ENCODE results near the gene CDH22.

Gene CDH22

DNA sequence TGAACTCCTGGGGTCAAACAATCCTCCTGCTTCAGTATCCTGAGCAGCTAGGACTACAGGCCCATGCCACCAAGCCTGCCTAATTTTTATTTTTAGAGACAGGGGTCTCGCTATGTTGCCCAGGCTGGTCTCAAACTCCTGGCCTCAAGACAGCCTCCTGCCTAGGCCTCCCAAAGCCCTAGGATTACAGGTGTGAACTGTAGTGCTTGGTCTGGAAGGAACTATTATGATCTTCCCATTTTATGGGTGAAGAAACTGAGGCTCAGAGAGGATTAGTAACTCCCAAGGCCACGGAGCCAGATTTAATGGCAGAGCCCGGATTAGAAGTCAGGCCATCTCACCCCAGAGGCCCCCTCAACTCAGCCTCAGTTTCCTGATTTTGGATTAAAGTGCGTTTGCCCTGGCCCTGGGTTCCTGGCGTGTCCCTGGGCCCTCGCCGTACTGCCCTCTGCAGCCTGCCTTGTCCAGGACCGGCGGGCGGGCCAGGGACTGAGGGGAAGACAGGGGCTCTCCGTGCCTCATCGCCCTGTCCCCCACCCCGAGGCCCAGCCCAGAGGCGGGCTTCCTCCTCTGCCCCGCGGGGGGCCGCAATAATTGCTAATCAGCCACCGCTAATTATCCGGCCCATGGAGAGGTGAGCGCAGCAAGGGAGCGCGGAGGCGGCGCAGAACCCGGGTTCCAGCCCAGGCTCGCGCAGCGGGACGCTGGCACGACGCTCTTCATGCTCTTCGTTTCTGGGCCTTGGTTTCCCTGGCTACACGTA lies 155.3 kb downstream of the CDH22 start:
- TF ChIP-seq, protein P1, sequence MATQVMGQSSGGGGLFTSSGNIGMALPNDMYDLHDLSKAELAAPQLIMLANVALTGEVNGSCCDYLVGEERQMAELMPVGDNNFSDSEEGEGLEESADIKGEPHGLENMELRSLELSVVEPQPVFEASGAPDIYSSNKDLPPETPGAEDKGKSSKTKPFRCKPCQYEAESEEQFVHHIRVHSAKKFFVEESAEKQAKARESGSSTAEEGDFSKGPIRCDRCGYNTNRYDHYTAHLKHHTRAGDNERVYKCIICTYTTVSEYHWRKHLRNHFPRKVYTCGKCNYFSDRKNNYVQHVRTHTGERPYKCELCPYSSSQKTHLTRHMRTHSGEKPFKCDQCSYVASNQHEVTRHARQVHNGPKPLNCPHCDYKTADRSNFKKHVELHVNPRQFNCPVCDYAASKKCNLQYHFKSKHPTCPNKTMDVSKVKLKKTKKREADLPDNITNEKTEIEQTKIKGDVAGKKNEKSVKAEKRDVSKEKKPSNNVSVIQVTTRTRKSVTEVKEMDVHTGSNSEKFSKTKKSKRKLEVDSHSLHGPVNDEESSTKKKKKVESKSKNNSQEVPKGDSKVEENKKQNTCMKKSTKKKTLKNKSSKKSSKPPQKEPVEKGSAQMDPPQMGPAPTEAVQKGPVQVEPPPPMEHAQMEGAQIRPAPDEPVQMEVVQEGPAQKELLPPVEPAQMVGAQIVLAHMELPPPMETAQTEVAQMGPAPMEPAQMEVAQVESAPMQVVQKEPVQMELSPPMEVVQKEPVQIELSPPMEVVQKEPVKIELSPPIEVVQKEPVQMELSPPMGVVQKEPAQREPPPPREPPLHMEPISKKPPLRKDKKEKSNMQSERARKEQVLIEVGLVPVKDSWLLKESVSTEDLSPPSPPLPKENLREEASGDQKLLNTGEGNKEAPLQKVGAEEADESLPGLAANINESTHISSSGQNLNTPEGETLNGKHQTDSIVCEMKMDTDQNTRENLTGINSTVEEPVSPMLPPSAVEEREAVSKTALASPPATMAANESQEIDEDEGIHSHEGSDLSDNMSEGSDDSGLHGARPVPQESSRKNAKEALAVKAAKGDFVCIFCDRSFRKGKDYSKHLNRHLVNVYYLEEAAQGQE (IDR thresholded peaks at IDR 0.05; ENCODE audit: insufficient read depth in 1 of 2, low read depth in 2 of 2, low read length in 2 of 2) = no peak
- TF ChIP-seq FOXP2 (optimal IDR thresholded peaks at IDR 0.05; ENCODE audit: borderline replicate concordance, extremely low read depth, extremely low read length, insufficient read depth) (no peak), POLR2AphosphoS5 (IDR thresholded peaks at IDR 0.05; ENCODE audit: low read depth, low read length) (no peak), TAF1 (IDR thresholded peaks at IDR 0.05; ENCODE audit: borderline replicate concordance, insufficient read depth, low read length) (no peak), SIN3A (IDR thresholded peaks at IDR 0.05; ENCODE audit: borderline replicate concordance, insufficient read depth, low read length) (no peak)

DNA sequence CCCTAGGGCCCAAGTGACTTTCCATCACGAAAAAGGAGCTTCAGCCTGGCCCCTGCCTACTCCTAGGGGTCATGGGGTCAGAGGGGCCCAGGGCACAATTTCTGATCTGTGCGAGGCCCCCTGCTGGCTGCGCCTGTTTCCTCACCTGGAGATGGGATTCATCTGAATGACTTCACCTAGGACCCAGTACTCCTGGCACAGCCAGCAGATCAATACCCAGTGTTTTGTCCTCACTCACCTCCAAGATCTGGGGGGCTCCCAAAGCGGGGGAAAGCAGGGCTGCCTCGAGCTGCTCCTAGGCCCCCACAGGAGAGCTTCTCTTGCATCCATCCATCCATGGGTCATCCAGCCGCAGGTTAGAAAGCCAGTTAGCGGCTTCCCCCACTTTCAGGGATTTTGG lies 156.4 kb downstream of the CDH22 start:
- no peak for TF ChIP-seq POLR2AphosphoS5 (IDR thresholded peaks at IDR 0.05; ENCODE audit: low read depth, low read length)
- TF ChIP-seq FOXP2 (optimal IDR thresholded peaks at IDR 0.05; ENCODE audit: borderline replicate concordance, extremely low read depth, extremely low read length, insufficient read depth) = no peak
- TF ChIP-seq, protein P1 (IDR thresholded peaks at IDR 0.05; ENCODE audit: insufficient read depth in 1 of 2, low read depth in 2 of 2, low read length in 2 of 2) = no peak
- TF ChIP-seq SIN3A (IDR thresholded peaks at IDR 0.05; ENCODE audit: borderline replicate concordance, insufficient read depth, low read length) = no peak
- TF ChIP-seq TAF1 (IDR thresholded peaks at IDR 0.05; ENCODE audit: borderline replicate concordance, insufficient read depth, low read length) = no peak

DNA sequence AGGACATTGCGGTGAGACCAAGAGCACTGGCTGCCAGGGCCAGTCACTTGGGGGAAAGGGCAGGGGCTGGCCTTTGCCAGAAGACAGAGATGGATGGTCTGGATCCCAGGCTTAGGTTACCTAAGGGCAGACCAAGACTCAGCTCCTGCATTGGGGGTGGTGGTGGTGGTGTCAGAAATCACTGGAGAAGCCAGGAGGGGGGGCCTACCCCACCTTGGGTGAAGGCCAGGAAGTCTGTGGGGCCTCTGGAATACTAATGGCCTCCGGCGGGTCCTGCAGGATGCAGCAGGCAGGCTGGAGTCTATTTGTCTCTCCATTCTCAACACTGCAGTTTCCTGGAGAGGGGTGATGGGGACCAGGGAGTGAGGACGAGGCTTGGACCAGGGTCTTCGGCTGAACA lies 157.4 kb downstream of the CDH22 start:
- TF ChIP-seq POLR2AphosphoS5 (IDR thresholded peaks at IDR 0.05; ENCODE audit: low read depth, low read length) = no peak
- TF ChIP-seq SIN3A (IDR thresholded peaks at IDR 0.05; ENCODE audit: borderline replicate concordance, insufficient read depth, low read length) = no peak
- TF ChIP-seq TAF1 (IDR thresholded peaks at IDR 0.05; ENCODE audit: borderline replicate concordance, insufficient read depth, low read length) = no peak
- TF ChIP-seq, protein P1 (IDR thresholded peaks at IDR 0.05; ENCODE audit: insufficient read depth in 1 of 2, low read depth in 2 of 2, low read length in 2 of 2) = no peak
- TF ChIP-seq FOXP2 (optimal IDR thresholded peaks at IDR 0.05; ENCODE audit: borderline replicate concordance, extremely low read depth, extremely low read length, insufficient read depth) = no peak

DNA sequence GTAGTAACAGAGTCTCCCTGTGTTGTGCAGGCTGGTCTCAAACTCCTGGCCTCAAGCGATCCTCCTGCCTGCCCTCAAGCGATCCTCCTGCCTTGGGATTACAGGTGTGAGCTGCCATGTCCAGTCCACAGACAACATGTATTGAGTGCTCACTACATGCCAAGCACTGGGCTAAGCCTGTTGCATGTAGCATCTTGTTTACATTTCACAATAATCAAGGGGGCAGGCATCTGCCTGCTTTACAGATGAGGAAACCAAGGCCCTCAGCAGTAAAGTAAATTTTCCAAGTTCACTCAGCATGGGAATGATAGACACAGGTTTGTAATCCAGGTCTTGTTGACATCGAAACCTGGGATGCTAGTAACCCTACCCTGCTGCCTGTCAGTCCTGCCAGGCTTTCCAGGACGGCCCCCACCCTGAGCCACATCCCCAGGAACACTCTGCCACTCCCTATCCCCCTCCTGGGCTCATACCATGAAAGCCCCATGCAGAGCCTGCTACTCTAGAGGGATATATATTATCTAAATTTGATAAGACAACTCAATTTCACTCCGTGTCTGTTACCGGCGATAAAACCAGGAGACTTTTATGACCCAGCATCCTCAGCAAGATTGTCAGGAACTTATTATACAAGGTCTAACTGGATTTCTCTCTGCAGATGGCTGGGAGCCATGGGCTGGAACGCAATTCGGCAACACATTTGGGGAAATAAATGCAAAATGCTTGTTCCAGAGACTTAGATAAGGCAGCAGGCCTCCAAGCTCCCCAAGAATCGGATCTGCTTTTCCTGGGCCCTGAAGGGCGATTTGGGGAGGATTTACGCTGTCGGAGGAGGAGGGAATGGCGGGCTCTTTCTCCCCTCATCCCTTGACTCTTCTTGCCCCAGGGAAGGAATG lies 159.7 kb downstream of the CDH22 start:
- TF ChIP-seq FOXP2 (optimal IDR thresholded peaks at IDR 0.05; ENCODE audit: borderline replicate concordance, extremely low read depth, extremely low read length, insufficient read depth) (no peak), SIN3A (IDR thresholded peaks at IDR 0.05; ENCODE audit: borderline replicate concordance, insufficient read depth, low read length) (no peak), POLR2AphosphoS5 (IDR thresholded peaks at IDR 0.05; ENCODE audit: low read depth, low read length) (no peak), TAF1 (IDR thresholded peaks at IDR 0.05; ENCODE audit: borderline replicate concordance, insufficient read depth, low read length) (no peak)
- TF ChIP-seq, protein P1 (IDR thresholded peaks at IDR 0.05; ENCODE audit: insufficient read depth in 1 of 2, low read depth in 2 of 2, low read length in 2 of 2) = no peak
